Measurements from ENCODE around the gene TIAM1. TPM values are rescaled to one million over a fixed set of nuclear protein-coding genes. Genes with fewer than 3 reads are reported as not detected.

The TIAM1 gene
- total and polyA plus RNA-seq, 2 of the 8 experiments (the other 6 are each of a cell fraction or from before 2014, with no cell fraction given): 10.1 to 30.7 TPM

DNA sequence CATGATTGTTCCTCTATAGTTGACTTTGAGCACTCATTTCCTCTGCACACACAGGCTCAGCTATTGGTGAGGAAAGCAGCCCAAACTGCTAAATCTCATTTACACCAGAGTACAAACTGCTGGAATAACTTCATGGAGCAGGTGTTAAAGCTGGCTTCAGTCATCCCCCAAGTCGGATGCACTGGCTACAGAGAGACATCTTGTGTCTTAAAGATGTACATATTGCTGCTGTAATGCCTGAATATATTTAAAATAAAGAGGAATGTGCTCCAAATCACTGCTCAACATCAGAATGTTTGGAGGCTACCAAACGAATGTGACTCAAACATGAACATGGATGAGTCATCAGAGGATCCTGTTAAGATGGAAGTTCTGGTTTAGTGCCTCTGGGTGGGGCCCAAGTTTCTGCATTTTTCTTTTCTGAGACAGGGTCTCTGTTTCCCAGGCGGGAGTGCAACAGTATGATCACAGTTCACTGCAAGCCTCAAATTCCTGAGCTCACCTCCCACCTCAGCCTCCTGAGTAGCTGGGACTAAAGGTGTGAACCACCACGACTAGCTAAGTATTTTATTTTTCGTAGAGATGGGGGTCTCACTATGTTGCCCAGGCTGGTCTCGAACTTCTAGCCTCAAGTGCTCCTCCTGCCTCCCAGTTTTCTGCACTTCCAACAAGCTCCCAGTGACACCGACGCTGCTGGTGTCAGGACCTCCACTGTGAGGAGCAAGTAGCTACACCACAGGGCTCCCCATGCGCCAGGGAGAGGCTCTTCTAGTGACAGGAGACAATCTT is 226.7 kb downstream of the TIAM1 start:
- POLR2A ChIA-PET (ENCODE audit: partially characterized antibody): no interaction called here
- TF ChIP-seq KDM1A (IDR thresholded peaks at IDR 0.05; ENCODE audit: borderline replicate concordance, low read length) (0 out of 2 replicates have a peak, but pooled peaks have one; percentile 33), JUND (IDR thresholded peaks at IDR 0.05; ENCODE audit: low read length) (peak; percentile 55; the same call in 1 of the 2 replicates)

More for the DNA sequence above, 226.7 kb downstream of the TIAM1 start:
- Histone ChIP-seq H4K20me1 (replicated peaks in 1 of 2; ENCODE audit: control insufficient read depth in 1 of 2, insufficient read depth in 2 of 2, low read length in 2 of 2) (no peaks in the 10 kb centered on the region), H2BK120ac (replicated peaks; ENCODE audit: low read depth, low read length) (no peak overlapping the region), H3K9ac (replicated peaks in 1 of 4; ENCODE audit: extremely low read depth in 1 of 4, low read depth in 3 of 4, low read length in 3 of 4) (no peak overlapping the region), H3K4me2 (ENCODE audit: insufficient read depth in 1 of 2, low read depth in 2 of 2, low read length in 2 of 2) (no peak overlapping the region), H3K56ac (replicated peaks; ENCODE audit: insufficient read length, low read depth, low read length) (no peak overlapping the region), H4K5ac (ENCODE audit: insufficient read length, low read depth, low read length) (no peak overlapping the region), H3K79me1 (ENCODE audit: low read depth, low read length) (no peaks in the 10 kb centered on the region), H3K14ac (ENCODE audit: insufficient read length) (no peak overlapping the region), H3K36me3 (ENCODE audit: control insufficient read depth in 2 of 4, insufficient read depth in 4 of 4, low read length in 3 of 4) (no peaks in the 10 kb centered on the region; a peak in 2 of 8 replicates), H3K9me3 (ENCODE audit: insufficient read depth in 2 of 2, low read depth in 1 of 2, low read length in 1 of 2) (no peaks in the 10 kb centered on the region), H3K23ac (ENCODE audit: insufficient read length) (no peak overlapping the region), H2BK5ac (ENCODE audit: low read depth, low read length) (no peak overlapping the region), H3K27me3 (replicated peaks in 1 of 4; ENCODE audit: control insufficient read depth in 3 of 4, extremely low read depth in 1 of 4, insufficient read depth in 3 of 4, low read length in 3 of 4) (no peaks in the 10 kb centered on the region), H3K79me2 (ENCODE audit: control insufficient read depth in 1 of 2, insufficient read depth in 2 of 2, low read length in 2 of 2) (no peaks in the 10 kb centered on the region), H3K4me1 (replicated peaks in 1 of 4; ENCODE audit: control insufficient read depth in 3 of 4, insufficient read depth in 4 of 4, low read length in 3 of 4) (peaks cover 0 to 2% (median 0%) of the 10 kb centered on the region in 4 experiments; a peak in 2 of 7 replicates), H3K4me3 (ENCODE audit: extremely low read depth in 1 of 4, insufficient read depth in 2 of 4, low read depth in 3 of 4, low read length in 4 of 4) (no peak overlapping the region), H3K18ac (ENCODE audit: extremely low read depth, low read length) (no peak overlapping the region; the same call in 1 of the 2 replicates), H3K23me2 (ENCODE audit: low read depth, low read length) (no peaks in the 10 kb centered on the region), H2BK20ac (ENCODE audit: low read length) (no peak overlapping the region), H4K91ac (replicated peaks; ENCODE audit: insufficient read length, low read length) (no peak overlapping the region), H3K27ac (ENCODE audit: low read depth, low read length) (no peak overlapping the region), H3K4ac (replicated peaks; ENCODE audit: insufficient read length, low read depth, low read length) (no peak overlapping the region), H2BK12ac (ENCODE audit: low read depth, low read length) (no peak overlapping the region), H2BK15ac (ENCODE audit: low read length) (no peak overlapping the region), H4K8ac (ENCODE audit: extremely low read depth, insufficient read depth, low read length) (no peak overlapping the region), H2AFZ (ENCODE audit: low read length) (no peak overlapping the region), H2AK5ac (ENCODE audit: low read depth, low read length) (no peak overlapping the region; the same call in 1 of the 2 replicates)
- FAIRE-seq (no peak), DNase-seq (ENCODE audit: low read depth in 1 of 2, low spot score in 2 of 2) (no peak)
- 83% methylated on average over 9 of the region's 9 CpGs; no CpG with 5 or more reads in 1 of the 2 experiments for WGBS, 2 experiments (ENCODE audit: extremely low coverage in 1 of 2, insufficient coverage in 1 of 2, insufficient read length in 1 of 2, insufficient replicate concordance in 2 of 2, low coverage in 1 of 2, low lambda C conversion rate in 2 of 2, missing lambda C conversion rate in 1 of 2)
- CTCF ChIA-PET (ENCODE audit: partially characterized antibody): interaction anchor here (0.8 to 1.9 kb wide), 11 partner anchors 9 to 463 kb away, joined by 3 to 9 read pairs (median 3); no protein-coding TSS in a partner anchor
